ENCODE data around the gene HK3. TPM values are rescaled to one million over a fixed set of nuclear protein-coding genes. Genes with fewer than 3 reads are reported as not detected.

Gene HK3
- total and polyA plus RNA-seq, 9 of the 15 experiments (the other 6 are each of a cell fraction or from before 2014, with no cell fraction given), result 0.16 TPM; not detected in 8

DNA sequence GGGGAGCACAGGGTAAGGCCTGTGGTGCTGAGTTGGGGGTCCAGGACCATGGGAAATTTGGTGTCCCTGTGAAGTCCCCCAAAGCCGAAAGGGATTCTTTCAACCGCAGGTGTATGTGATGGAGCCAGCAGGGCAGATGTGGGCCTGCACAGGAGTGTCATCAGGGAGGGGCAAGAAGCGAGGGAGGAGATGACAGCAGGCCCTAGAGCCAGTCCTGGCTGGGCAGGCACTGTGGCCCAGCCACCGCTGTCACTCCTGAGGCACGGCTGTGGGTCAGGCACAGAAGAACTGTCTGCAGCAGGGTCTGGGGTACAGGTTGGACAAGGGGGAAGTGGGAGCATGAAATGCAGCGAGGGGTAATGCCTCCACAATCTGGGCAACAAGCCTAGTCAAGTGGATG, 4.8 kb downstream of the HK3 start:
- no TSS peak for BruUV-seq (replicated peaks)
- FAIRE-seq (no peak), DNase-seq (ENCODE audit: extremely low read depth in 1 of 4, low spot score in 3 of 4) (no peak), ATAC-seq (no peak)
- H4K20me1 ChIP-seq (replicated peaks; ENCODE audit: control insufficient read depth, insufficient read depth, low read length), result no peaks in the 10 kb centered on the region; the same call in none of the 2 replicates
- no peaks in the 10 kb centered on the region for H3K36me3 ChIP-seq (ENCODE audit: control insufficient read depth, insufficient read depth, low read length)
- no peak overlapping the region for H3K4me2 ChIP-seq (ENCODE audit: insufficient read depth, low read length)
- no peak overlapping the region for H3K9ac ChIP-seq (ENCODE audit: insufficient read depth in 1 of 2, low read depth in 2 of 2, low read length in 2 of 2)
- 15% methylated on average over 6 of the region's 6 CpGs for WGBS (ENCODE audit: insufficient coverage, low coverage, missing lambda C conversion rate)
- ChIA-PET CTCF (ENCODE audit: low intra/inter-chr PET ratio) (no interaction called here), POLR2A (no interaction called here)
- no peaks in the 10 kb centered on the region for H3K79me2 ChIP-seq (ENCODE audit: control insufficient read depth, insufficient read depth, low read length)
- H3K4me3 ChIP-seq, result no peak overlapping the region
- H3K4me1 ChIP-seq (replicated peaks in 1 of 2; ENCODE audit: control insufficient read depth in 2 of 2, insufficient read depth in 2 of 2, low read length in 2 of 2), result no peaks in the 10 kb centered on the region
- no peaks in the 10 kb centered on the region for H3K9me1 ChIP-seq (ENCODE audit: control insufficient read depth, insufficient read depth, low read length)
- peaks cover 24 to 55% of the 10 kb centered on the region in 2 experiments; a peak in 4 of 5 replicates for H3K27me3 ChIP-seq (ENCODE audit: control insufficient read depth in 2 of 2, insufficient read depth in 2 of 2, low read length in 2 of 2)
- no peaks in the 10 kb centered on the region for H3K9me3 ChIP-seq (replicated peaks; ENCODE audit: control insufficient read depth, insufficient read depth, low read depth, low read length)
- H3K27ac ChIP-seq (ENCODE audit: extremely low read depth, low read depth, low read length), result no peak overlapping the region
- intact Hi-C loops (cut with micrococcal nuclease), result loop anchor here (10.0 kb wide), 1 partner anchor 221 kb away; no protein-coding TSS in a partner anchor
- H2AFZ ChIP-seq (ENCODE audit: low read depth, low read length), result no peak overlapping the region
- in situ Hi-C loops (cut with MboI), result no loop called here
- TF ChIP-seq TCF3 (CRISPR knock-in tag; IDR thresholded peaks at IDR 0.05) (no peak), CHD4 (IDR thresholded peaks at IDR 0.05; ENCODE audit: insufficient read depth, insufficient replicate concordance, low read depth, low read length, poor library complexity, severe bottlenecking) (no peak), GABPA (tag; conservative IDR thresholded peaks at IDR 0.05; ENCODE audit: low read depth) (no peak), KAT8 (IDR thresholded peaks at IDR 0.05; ENCODE audit: low read depth) (no peak), ETV1 (tag; conservative IDR thresholded peaks at IDR 0.05; ENCODE audit: low read depth) (no peak), SRF (CRISPR knock-in tag; IDR thresholded peaks at IDR 0.05) (no peak), ZNF133 (CRISPR knock-in tag; IDR thresholded peaks at IDR 0.05) (no peak)
- TF ChIP-seq, protein P1, sequence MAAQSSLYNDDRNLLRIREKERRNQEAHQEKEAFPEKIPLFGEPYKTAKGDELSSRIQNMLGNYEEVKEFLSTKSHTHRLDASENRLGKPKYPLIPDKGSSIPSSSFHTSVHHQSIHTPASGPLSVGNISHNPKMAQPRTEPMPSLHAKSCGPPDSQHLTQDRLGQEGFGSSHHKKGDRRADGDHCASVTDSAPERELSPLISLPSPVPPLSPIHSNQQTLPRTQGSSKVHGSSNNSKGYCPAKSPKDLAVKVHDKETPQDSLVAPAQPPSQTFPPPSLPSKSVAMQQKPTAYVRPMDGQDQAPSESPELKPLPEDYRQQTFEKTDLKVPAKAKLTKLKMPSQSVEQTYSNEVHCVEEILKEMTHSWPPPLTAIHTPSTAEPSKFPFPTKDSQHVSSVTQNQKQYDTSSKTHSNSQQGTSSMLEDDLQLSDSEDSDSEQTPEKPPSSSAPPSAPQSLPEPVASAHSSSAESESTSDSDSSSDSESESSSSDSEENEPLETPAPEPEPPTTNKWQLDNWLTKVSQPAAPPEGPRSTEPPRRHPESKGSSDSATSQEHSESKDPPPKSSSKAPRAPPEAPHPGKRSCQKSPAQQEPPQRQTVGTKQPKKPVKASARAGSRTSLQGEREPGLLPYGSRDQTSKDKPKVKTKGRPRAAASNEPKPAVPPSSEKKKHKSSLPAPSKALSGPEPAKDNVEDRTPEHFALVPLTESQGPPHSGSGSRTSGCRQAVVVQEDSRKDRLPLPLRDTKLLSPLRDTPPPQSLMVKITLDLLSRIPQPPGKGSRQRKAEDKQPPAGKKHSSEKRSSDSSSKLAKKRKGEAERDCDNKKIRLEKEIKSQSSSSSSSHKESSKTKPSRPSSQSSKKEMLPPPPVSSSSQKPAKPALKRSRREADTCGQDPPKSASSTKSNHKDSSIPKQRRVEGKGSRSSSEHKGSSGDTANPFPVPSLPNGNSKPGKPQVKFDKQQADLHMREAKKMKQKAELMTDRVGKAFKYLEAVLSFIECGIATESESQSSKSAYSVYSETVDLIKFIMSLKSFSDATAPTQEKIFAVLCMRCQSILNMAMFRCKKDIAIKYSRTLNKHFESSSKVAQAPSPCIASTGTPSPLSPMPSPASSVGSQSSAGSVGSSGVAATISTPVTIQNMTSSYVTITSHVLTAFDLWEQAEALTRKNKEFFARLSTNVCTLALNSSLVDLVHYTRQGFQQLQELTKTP (IDR thresholded peaks at IDR 0.05; ENCODE audit: low read depth in 1 of 2, partially characterized antibody in 2 of 2), result no peak
- TF ChIP-seq, protein P2, sequence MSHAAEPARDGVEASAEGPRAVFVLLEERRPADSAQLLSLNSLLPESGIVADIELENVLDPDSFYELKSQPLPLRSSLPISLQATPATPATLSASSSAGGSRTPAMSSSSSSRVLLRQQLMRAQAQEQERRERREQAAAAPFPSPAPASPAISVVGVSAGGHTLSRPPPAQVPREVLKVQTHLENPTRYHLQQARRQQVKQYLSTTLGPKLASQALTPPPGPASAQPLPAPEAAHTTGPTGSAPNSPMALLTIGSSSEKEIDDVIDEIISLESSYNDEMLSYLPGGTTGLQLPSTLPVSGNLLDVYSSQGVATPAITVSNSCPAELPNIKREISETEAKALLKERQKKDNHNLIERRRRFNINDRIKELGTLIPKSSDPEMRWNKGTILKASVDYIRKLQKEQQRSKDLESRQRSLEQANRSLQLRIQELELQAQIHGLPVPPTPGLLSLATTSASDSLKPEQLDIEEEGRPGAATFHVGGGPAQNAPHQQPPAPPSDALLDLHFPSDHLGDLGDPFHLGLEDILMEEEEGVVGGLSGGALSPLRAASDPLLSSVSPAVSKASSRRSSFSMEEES (CRISPR knock-in tag; IDR thresholded peaks at IDR 0.05), result no peak
- TF ChIP-seq, protein P3, sequence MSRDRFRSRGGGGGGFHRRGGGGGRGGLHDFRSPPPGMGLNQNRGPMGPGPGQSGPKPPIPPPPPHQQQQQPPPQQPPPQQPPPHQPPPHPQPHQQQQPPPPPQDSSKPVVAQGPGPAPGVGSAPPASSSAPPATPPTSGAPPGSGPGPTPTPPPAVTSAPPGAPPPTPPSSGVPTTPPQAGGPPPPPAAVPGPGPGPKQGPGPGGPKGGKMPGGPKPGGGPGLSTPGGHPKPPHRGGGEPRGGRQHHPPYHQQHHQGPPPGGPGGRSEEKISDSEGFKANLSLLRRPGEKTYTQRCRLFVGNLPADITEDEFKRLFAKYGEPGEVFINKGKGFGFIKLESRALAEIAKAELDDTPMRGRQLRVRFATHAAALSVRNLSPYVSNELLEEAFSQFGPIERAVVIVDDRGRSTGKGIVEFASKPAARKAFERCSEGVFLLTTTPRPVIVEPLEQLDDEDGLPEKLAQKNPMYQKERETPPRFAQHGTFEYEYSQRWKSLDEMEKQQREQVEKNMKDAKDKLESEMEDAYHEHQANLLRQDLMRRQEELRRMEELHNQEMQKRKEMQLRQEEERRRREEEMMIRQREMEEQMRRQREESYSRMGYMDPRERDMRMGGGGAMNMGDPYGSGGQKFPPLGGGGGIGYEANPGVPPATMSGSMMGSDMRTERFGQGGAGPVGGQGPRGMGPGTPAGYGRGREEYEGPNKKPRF (IDR thresholded peaks at IDR 0.05; ENCODE audit: low read depth, low read length), result no peak
- TF ChIP-seq, protein P4, sequence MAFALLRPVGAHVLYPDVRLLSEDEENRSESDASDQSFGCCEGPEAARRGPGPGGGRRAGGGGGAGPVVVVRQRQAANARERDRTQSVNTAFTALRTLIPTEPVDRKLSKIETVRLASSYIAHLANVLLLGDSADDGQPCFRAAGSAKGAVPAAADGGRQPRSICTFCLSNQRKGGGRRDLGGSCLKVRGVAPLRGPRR (CRISPR knock-in tag; IDR thresholded peaks at IDR 0.05), result no peak
- TF ChIP-seq, protein P5, sequence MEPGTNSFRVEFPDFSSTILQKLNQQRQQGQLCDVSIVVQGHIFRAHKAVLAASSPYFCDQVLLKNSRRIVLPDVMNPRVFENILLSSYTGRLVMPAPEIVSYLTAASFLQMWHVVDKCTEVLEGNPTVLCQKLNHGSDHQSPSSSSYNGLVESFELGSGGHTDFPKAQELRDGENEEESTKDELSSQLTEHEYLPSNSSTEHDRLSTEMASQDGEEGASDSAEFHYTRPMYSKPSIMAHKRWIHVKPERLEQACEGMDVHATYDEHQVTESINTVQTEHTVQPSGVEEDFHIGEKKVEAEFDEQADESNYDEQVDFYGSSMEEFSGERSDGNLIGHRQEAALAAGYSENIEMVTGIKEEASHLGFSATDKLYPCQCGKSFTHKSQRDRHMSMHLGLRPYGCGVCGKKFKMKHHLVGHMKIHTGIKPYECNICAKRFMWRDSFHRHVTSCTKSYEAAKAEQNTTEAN (CRISPR knock-in tag; IDR thresholded peaks at IDR 0.05), result no peak

All from K562 (cell line).